Inferior parietal cortex (tissue), 1 donor: ENCODE data around the gene PRR9.
"Not testable (repeated sequence)": the region's sequence is repeated elsewhere in the genome, so short reads cannot be mapped to it uniquely, and the experiment has no call there.

ENCODE experiments used
- DNase-seq: peaks from one replicate; pipeline ENCODE4 v3.0.0-alpha.2; 2016; ENCODE audit errors: extremely low spot score

The PRR9 gene

DNA sequence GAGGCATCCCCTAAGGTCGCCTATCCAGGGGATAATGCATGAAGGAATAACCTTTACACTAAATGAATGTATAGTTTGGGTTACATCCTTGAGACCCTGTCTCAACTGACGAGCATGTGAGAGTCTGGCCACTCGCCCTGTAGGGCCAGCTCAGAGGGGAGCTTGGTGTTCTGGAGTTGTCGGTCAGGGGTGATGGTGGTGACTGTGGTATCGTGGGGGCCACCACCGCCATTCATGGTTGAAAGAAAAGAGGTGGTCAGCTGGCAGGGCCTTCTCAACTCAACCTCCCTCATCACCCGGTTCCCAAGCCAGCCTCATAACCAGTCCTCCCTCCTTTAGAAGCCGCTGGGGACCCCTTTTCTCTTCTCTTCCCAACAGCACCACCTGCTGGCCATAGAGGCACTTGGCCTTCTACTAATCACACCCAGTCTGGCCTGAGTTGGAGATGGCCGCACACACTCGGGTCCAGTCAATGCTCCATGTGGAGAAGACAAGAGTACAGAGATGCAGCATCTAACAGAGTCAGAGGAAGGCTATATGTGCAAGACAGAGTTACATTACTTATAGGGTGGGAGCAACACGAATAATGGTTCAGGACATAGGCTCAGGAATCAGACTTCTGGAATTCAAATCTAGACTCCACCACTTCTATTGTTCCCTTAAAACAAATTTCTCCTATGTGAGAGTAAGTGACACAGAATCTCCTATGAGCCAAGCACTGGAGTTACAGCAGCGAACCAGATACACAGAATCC, 11.9 kb downstream of the PRR9 start:
- DNase-seq: not testable (repeated sequence)

DNA sequence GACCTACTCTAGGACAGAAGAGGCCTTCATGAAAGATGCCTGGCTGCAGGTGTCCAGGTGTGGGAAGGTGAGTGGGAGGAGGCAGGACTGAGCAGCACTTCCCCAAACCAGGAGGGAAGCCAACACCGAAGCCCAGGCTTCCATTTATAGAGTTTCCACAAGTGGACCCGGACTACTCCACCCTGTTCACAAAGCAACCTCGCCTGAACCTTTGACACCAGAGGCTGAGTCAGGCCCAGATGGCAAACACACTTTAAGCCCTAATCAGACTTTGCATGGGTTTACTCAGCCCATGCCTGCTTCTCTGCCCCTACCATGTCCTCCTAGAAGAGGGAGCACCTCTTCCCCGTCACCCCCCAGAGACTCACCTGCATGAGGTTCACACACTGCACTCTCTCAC, 14.0 kb downstream of the PRR9 start:
- DNase-seq: no peak

DNA sequence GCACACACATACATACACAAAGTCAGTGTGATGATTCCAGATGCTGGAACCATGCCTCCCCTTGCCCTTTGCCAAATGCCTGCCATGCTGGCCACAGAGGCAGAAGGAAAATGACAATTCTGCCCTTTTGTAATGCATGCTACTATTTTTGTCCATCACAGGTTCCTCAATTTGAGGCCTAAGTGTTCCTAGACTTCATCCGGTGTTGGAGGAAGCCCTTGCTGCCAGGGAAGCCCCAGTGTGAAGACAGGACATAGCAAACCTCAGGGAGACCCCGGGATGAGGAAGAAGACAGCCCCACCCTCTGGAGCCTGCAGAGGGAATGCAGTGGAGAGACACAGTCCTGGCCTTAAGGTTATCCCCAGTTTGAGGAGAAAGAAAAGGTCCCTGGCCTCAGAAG, 14.4 kb downstream of the PRR9 start:
- DNase-seq: no peak

DNA sequence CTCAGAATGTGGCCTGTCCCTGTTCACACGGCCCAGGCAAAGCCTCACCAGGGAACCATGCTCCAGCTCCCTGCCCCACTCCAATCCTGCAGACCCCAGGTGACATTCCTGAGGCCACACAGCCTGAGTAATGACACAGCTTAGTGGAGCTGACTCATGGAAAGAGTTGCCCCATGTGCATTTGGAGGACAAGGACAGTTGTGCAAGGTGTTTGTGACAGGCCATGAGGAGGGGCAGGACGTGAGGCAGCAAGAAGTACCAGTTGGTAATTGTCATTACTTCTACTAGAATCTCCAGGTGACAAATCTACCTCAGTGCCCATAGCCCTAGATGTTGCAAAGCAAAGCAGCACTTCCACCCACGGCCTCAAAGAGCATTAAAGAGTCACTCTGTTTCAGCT, 15.2 kb downstream of the PRR9 start:
- no peak for DNase-seq

DNA sequence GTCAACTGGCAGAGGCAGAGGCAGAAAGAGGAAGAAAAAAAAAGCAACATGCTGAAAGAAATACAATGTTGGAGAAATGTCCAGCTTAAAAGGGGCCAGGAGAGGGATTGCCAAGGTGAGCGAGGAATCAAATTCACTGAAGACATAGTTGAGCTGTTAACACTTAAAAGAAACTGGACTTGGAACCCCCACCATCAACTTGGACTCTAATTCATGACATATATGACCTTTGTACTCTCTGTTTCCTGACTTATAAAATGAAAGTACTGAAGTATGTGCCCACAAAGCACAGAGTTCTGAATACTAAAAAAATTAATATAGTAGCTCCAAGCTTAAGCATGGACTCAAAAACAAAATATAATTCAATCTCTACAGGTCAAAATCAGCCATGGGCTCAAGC, 16.1 kb downstream of the PRR9 start:
- DNase-seq: no peak

DNA sequence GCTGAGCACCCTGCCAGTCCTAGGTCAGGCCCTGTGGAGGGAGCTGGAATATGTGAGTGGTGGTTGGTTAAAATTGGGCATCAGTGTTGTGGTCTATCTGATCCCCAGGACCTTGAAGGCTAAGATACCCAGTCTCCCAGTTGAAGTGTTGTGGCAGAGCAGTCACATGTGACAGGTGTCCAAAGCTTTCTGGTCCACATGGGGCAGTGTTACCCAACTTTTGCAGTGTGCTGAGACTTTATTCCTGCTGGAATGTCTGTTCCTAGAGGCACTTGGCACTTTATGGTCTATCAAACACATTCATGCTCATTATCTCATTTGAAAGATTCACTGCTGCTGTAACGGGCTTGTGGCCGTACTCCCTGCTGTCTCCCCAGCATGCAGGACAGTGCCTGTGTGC, 21.1 kb downstream of the PRR9 start:
- no peak for DNase-seq

DNA sequence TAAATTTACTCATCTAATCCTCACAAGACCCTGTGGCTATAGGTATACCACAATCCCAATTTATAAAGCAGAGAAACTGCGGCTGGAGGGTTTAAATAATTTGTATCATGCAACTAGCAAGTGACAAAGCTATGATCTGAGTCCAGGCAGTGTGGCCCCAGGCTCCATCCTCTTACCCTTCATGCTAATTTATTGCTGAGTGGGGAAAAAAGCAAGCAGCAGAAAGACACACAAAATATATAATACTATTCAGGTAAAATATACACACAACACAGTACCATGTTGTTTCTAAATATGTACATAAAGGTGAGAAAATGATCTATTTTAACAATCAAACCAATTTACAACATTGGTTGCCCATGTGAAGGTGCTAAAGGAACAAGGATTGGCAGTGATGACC, 24.8 kb downstream of the PRR9 start:
- DNase-seq: no peak

DNA sequence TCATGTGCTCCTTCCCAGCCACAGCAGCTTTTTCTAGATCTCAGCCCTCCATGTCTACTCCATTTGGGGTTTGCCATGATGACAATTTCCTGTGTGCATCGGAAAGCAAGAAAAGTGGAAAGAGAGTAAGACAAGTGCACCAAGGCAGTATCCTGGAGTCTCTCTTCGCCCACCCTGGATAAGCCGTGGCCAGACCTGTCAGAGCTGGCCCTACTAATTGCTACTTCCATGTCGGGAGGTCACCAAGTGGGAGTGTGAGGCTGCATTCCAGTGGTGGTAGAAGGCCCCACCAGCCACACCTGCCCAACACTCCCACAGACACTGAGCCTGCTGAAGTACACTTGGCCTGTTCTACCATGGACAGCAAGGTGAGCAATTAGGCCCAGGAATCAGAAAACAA, 28.1 kb downstream of the PRR9 start:
- no peak for DNase-seq

DNA sequence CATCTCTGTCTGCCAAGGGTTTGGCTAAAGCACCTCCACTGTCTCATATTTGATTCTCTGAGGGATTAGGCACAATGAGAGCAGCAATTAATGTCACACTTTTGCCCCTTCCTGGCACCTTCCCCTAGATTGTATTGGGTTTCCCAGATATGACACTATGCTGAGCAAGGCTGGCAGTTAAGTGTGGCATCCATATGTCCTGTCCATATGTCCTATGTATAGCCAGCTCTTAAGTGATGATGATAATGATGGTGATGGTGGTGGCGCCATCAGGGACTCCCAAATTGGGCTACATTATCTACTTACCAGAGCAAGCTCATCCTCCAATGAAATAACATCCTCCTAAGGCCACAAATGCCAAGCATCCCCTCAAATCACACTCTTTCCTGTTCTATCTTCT, 28.6 kb downstream of the PRR9 start:
- DNase-seq: no peak

DNA sequence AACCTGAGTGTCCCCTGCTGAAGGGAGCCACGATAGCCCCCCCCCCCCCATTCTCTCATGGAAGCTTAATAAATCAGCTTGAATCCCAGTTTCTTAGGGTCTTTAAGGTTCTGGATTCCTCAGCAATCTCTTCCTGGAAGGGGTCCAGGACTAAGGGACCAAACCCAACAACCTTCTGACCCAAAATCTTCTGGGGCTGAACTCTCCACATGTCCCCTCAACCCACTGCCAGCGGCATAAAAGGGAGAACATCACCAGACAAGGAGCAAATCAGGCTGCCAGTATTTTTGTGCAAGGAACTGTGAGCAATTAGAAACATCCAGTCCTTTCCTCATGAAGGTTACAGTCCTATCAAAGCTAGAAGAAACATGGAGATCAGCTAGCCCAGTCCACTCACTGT, 29.4 kb downstream of the PRR9 start:
- no peak for DNase-seq

DNA sequence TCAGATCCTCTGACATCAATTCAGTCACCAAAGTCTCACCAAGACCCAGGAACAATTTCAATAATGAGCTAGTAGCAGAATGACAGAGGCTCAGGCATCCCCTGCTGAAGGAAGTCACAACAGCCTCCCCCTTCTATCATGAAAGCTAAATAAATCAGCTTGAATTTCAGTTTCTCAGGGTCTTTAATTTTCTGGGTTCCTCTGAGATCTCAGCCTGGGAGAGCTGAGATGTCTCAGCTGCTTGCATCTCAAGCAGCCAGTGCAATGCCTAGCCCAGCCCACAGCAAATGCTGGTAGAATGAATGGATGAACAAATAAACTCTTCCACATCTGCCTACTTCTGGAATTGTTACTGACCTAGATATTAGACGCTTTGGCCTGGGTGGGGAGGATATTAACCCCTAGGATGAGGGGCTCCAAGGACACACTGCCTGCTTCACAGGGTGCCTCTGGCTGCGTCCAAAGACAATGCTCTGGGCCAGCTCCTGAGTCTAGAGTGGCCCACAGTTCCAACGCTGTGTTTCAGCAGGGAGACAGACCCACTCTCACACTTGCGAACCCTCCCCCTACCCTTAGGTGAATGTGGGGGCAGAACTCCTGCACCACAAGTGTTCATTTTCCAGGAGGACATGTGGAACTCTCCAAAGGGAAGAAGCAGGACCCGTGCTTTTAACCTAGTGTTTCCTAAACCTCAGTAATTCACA, 30.9 kb downstream of the PRR9 start:
- no peak for DNase-seq

DNA sequence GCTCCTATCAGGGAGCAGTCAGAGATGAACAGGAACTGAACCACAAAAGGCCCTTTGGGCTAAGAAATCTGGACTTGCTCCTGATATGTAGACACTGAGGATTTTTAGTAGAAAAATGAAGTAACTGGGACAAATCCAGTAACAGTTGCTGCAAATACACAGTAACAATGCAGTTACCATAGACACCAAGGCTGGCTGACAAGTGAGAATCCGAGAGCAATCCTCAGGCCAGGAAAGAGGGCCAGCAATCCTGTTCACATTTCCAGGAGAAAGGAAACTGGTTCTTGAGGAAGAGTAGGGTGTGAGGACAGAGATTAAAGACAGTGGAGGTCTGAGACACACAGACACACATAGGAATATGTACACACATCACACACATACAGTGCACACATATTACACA, 32.8 kb downstream of the PRR9 start:
- no peak for DNase-seq

DNA sequence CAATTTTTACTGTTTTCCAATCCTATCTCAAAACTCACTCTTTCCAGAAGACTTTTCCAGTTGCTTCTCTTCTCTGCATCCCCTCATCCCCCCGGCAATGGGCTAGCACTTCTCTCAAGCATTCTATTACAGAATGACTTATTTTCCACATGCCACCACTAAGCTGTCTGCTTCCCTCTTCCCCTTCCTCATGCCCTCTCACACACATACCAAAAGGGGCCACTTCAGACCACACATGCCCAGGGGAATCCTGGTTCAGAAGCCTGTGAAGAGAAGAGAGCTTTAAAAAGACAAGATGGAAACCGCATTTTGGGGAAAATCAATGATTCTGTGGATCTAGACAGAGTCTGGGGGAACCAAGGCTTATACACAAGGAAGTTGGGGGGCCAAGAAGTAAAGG, 33.7 kb downstream of the PRR9 start:
- DNase-seq: no peak

DNA sequence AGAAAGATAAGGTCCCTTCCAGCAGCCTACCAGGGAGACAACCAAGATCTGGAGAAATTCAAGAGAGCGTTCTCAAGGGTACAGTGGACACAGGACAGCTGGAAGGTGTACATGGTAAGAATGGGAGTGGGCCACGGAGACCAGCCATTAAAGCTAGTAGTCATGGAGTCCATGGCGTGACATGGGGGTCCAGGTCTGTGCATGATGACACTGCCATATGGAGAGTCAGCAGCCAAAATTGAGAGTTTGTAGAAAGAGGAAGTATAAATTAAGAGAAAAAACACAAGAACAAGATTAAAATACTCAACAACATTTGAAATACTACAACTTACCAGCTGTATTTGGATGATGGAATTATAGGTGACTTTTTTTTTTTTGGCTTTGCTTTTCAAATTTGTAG, 34.2 kb downstream of the PRR9 start:
- DNase-seq: no peak

DNA sequence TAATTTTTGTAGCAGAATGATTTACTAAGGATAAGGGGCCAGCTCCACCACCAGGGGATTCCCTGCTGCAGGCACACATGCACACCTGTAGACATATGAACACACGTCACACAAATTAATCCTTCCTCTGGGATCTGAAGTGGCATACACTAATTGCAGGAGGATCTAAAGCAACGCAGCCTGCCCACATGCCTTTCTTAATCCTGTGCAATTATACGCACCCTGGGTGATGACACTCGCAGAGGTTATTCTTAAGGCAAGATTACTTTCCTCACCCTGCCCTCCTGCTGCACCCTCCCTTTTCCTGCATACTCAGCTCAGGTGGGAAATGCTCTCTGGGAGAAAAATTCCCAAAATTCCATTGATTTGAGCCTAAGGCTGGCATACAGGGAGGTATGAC, 34.6 kb downstream of the PRR9 start:
- DNase-seq: no peak

DNA sequence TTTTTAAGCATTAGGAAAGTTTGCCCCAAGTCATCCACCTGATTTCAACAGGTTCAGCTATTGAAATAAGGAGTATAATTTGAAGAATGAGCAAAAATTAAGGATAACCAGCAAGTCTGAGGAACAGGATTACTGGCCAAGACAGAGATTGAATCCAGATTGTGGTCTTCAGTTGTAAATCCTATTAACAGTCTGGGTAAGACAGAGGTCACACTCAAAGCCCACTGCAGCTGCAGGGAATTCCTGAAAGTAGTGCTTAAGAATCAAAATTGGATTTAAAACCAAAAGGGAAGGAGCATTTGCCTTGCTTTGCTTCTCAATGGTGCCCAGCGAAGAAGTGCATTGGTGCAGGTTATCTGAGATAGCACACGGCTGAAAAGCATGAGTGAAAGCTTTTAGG, 35.7 kb downstream of the PRR9 start:
- no peak for DNase-seq

DNA sequence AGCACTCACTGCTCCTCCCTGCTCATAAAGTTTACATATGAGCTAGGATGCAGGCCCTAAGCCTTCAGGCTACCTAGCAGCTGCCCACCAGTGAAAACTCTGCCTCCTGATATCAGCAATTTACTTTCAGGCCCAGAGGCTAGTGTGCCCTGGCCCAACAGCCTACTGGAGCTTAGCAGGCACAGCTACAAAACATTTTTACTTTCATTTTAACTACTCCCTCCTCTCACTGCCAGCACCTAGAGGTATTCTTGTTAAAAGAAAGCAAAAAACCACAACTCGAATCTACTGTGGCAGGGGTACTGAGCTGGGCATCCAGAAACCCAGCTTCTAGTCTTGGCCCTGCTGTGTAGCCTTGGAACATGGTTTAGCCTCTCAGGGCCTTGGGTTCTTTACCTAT, 36.3 kb downstream of the PRR9 start:
- DNase-seq: no peak

DNA sequence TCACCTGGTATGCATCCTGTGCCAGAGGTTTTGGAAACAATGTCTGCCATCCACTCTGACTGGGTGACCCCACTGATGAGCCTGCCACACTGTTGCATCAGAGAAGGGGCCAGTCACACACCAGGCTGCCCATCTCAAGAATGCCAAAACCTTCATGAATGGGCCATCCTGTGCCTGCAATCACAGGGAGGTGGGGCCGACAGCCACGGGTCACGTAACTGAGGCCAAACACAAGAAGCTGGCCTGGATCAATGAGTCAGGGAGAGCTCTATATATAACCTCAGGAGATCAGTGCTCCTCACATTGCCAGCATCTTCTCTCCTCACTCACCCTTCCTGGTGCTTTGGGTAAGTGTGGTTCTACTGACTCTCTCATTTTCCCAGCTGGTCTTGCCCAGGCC, 42.0 kb downstream of the PRR9 start, which contains the start of gene LORICRIN:
TSS of gene LORICRIN (plus strand) at position 301 of the 400 bp plus-strand sequence. CDS start 1,263 bp downstream, outside the sequence.
- DNase-seq: no peak

DNA sequence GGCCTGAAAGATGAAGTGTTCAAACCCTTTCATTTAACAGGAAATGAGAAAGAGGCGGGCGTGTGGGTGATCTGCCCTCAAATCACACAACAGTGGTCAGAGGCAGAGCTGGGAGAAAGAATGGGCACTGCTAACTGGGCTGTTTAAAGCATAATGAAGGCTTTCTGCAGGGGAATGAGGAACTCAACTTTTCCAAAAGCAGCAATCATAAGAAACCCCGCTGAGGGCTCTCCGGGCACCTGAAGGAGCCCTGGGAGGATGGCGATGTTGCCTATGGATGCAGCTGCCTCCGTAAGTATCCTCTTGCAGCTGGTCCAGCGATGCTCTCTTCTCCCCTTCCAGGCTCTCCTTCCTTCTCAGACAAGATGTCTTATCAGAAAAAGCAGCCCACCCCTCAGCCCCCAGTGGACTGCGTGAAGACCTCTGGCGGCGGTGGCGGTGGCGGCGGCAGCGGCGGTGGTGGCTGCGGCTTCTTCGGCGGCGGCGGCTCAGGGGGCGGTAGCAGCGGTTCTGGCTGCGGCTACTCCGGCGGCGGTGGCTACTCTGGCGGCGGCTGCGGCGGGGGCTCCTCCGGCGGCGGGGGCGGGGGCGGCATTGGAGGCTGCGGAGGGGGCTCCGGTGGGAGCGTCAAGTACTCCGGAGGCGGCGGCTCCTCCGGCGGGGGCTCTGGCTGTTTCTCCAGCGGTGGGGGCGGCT, 43.3 kb downstream of the PRR9 start:
- peak; percentile 25 for DNase-seq

DNA sequence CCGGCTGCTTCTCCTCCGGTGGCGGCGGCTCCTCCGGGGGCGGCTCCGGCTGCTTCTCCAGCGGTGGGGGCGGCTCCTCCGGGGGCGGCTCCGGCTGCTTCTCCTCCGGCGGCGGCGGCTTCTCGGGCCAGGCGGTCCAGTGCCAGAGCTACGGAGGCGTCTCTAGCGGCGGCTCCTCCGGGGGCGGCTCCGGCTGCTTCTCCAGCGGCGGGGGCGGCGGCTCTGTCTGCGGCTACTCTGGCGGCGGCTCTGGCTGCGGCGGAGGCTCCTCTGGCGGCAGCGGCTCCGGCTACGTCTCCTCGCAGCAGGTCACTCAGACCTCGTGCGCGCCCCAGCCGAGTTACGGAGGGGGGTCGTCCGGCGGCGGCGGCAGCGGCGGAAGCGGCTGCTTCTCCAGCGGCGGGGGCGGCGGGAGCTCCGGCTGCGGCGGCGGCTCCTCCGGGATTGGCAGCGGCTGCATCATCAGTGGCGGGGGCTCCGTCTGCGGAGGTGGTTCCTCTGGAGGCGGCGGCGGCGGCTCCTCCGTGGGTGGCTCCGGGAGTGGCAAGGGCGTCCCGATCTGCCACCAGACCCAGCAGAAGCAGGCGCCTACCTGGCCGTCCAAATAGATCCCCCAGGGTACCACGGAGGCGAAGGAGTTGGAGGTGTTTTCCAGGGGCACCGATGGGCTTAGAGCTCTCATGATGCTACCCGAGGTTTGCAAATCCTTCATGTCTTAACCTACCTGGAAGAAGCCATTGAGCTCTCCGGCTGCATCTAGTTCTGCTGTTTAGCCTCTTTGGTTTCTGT, 44.1 kb downstream of the PRR9 start:
- no peak for DNase-seq

DNA sequence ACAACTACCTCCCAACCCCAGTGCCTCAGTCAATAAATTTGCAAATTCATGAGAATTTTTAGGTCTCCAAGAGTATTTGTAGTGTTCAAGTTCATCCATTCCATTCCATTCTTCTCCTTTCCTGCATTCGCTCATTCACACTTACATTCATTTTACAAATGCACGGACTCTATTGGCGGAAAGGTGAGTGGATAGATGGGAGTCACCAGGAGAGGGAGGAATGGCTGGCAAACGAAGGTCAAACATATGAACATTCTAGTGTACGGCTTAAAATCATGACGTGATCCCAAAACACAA, 44.6 kb downstream of the PRR9 start:
- no peak for DNase-seq

DNA sequence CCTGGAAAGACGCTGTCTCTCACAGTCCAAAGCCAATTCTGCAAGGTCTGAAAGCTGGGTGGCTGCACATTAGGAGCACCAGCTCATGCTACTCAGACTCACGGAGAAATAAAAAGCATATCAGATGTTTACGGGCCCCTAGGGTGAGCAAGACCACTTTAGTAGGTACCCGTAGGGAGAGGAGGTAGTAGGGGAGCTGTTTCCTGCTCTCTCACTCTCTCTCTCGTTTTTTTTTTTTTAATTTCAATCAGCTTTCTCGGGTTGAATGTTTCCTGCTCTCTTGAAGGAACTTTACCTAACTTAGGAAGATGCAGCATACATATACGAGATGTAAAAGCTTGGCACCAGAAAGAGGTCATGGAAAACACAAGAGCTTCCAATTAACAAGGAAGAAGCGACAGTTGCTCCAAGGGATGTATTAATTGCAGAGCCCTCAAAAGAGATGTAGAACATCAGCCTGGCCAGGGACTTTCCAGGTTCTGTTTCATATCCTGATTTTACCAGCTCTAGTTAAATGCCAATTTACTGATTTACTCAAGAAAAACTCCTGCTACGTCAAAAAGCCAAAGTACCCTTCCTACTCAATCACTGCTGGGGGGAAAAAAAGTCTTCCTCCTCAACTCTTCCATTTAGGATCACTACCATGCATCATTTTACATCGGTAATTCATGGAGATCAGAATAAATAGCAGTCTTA, 45.2 kb downstream of the PRR9 start:
- no peak for DNase-seq
